GM10847 (cell line): Measurements from ENCODE around the gene CDK5R1.
A peak's percentile ranks its signal among the peaks of the same experiment; 100 is the strongest.

Source experiments
- POLR2A ChIP-seq: IDR thresholded peaks from 2 replicates; pipeline ENCODE4 v1.6.1; 2011; ENCODE audit not compliant: insufficient read length; ENCODE audit errors: extremely low read depth

Gene CDK5R1

DNA sequence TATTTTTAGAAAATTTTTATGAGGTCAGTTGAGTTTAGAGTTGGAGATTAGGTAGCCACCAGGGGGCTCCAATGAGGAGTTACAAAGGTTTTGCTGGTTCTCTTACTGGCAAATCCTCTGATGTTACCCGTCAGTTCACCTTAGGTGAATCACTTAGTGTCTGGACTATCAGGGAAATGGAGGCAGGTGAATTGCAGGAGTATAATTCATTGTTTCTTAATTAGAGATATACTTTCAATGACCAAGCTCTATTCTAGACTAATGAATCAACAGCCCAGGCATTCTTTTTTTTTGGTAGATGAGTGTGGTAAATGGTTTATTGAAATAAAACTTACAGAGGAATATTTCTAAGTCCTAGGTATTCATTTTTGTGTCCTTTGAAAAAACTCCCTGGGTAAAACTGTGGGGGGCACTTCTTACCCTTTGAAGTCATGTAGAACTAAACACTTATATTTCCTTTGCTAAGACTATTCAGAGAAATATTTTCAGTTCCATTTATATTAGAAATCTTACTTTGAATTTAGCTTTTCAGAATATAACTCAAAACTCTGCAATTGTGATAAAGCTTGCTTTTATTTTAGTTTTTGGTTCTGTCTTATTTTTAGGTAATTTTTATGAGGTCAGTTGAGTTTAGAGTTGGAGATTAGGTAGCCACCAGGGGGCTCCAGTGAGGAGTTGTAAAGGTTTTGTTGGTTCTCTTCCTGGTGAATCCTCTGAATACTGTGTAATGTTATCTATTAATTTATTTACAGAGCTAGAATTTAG, 24.8 kb upstream of the CDK5R1 start:
- no peak for TF ChIP-seq POLR2A

DNA sequence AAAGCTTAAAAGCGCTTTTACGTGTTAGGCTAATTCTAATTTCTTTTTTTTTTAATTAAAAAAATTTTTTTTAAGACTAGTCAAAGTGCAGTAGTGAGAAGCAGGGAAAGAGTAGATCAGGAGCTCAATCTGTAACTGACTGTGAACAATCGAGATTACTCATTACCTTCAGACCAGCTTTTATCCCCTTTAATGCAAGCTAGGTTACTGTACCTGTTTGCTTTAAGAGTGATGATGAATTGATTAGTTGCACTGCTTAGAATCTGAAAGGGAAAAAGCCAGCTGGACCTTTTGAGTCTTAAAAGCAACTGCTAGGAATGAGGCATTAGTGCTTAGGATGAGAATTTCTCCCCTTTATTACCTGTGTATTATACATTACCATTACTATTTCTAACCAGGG, 23.5 kb upstream of the CDK5R1 start:
- TF ChIP-seq POLR2A, result no peak

DNA sequence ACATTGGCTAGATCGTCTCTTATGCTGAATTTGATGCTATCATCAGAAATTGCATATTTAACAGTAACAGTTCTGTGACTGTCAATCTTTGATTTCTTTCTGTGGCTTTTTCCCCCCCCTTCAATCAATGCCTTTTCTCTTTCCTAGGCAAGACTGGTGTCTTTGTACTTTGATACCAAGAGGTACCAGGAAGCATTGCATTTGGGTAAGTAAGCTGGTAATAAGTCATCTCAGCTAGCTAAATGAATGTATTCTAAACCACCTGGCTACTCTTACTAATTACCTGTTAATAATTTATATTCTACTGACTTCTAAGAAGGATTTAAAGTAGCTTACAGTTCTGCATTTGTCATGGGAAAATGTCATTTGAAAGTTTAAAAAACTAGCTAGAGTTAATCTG, 22.4 kb upstream of the CDK5R1 start:
- TF ChIP-seq POLR2A, result no peak

DNA sequence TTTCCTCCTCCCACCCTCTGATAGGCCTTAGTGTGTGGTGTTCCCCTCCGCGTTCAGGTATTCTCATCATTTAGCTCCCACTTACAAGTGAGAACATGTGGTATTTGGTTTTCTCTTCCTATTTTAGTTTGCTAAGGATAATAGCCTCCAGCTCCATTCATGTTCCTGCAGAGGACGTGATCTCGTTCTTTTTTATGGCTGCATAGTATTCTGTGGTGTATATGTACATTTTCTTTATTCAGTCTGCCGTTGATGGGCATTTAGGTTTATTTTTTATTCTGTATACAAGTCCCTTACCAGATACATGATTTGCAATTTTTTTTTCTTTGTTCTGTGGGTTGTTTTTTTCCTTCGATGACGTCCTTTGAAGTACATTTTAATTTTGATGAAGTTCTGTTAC, 18.8 kb upstream of the CDK5R1 start:
- no peak for TF ChIP-seq POLR2A

DNA sequence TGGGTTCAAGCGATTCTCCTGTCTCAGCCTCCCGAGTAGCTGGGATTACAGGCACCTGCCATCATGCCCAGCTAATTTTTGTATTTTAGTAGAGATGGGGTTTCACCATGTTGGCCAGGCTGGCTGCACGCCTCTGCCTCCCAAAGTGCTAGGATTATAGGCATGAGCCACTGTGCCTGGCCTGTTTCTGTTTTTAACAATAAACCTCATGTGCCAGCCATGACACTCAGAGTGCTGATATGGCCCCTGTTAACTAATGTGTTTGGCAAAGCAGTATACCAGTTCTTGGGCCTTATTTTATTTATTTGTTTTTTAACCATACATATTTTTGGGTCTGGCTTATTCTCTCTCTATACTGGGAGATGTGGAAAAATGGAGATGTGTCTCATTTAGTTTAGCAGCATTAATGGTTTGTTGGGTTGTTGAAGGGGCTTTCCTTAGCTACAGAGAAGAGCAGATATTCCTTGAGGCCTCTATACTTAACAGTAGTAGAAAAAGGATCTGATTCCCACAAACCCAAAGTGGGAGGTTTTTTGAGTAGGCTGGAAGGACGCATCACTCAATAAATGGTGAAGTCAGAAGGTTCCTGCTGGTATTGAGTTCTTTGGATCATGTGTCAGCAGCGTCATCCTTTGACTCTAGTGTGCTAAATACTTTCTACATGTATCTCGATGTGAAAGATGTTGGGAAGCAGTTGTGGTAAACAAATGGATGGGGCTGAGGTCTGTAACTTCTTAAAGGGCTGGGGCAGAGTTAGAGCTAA, 16.2 kb upstream of the CDK5R1 start:
- no peak for TF ChIP-seq POLR2A

DNA sequence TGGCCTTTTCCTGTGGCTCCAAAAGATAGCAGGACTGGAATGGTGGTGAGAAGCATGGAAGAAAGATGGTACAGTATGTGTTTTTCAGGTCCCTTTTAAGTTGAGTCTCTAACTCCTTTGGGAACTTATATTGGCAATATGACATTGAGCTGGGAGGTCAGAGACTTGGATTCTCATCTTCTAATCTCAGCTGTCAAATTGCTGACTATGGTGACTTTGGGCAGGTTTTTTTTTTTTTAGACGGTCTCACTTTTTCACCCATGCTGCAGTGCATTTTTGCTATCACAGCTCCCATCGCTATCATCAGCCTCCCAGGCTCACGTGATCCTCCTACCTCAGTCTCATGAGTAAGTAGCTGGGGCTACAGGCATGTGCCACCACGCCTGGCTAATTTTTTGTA, 15.1 kb upstream of the CDK5R1 start:
- no peak for TF ChIP-seq POLR2A

DNA sequence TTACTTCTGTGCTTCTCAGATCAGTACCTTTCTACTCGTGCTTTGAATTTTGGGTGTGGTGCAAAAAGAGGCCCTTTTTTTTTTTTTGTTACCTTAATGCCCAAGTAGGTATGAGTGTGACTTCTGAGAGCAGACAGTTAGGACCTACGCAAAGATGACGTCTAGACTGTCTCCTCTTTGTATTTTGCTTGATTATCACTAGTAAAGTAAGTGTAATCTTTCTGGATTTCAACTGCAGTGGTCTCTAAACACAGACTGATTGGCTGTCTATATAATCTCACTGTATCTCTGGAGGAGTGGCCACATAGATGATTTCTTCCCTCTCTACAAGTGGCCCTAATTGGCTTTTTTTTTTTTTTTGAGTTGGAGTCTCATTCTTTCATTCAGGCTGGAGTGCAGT, 11.5 kb upstream of the CDK5R1 start:
- no peak for TF ChIP-seq POLR2A

DNA sequence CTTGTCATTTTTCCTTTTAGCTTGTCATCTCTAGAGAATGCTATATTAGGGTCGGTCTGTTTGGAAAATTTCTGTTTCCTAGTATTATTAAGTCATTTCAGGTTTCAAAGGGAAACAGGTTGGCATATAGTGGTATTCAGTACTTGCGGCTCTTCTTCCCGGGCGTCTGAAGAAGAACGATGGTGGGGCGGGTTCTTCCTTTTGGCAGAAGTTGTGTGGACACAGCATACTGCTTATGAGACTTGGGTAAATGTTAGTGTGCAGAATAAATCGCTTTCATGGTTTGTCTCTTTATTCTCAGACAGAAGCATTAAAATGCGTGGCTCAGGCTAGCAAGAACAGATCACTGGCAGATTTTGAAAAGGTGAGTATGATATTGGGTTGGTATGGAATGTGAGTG, 9.6 kb upstream of the CDK5R1 start:
- no peak for TF ChIP-seq POLR2A

DNA sequence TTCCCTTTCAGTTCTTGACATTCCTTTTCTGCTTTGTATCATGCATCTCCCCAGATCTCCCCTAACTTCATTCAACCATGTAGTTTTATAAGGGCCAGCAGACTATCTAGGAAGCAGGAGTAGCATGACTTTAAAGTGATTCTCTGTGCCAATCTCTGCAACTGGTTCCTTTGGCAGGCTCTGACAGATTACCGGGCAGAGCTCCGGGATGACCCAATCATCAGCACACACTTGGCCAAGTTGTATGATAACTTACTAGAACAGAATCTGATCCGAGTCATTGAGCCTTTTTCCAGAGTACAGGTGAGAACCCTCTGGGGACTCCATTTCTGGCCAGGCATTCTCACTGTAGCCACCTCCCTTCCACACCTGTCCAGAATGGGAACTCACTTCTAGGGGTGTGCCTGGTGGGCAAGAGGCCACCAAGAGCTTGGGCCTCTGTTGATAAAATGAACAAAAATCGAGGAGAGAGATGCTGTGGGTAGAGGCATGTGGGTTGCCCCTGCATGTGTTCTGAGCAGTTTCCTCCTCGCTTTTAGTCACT, 7.6 kb upstream of the CDK5R1 start:
- no peak for TF ChIP-seq POLR2A

DNA sequence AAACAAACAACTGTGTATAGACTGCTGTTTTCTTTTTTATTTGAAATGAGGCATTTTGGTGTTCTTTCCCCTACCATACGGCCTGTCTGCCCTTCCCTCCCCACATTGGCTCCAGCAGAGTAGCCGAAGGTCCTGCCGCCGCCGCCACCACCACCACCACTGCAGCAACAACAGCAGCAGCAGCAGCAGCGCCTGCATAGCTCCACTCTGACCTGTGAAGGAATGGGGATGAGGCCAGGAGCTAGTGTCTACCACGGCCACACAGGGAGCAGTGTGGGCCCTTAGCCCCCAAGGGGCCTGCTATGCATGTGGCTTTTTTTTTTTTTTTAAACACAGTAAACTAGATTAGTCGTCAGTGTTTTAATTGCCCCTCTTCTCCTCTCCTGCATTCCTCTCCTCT, 5.6 kb upstream of the CDK5R1 start:
- no peak for TF ChIP-seq POLR2A

DNA sequence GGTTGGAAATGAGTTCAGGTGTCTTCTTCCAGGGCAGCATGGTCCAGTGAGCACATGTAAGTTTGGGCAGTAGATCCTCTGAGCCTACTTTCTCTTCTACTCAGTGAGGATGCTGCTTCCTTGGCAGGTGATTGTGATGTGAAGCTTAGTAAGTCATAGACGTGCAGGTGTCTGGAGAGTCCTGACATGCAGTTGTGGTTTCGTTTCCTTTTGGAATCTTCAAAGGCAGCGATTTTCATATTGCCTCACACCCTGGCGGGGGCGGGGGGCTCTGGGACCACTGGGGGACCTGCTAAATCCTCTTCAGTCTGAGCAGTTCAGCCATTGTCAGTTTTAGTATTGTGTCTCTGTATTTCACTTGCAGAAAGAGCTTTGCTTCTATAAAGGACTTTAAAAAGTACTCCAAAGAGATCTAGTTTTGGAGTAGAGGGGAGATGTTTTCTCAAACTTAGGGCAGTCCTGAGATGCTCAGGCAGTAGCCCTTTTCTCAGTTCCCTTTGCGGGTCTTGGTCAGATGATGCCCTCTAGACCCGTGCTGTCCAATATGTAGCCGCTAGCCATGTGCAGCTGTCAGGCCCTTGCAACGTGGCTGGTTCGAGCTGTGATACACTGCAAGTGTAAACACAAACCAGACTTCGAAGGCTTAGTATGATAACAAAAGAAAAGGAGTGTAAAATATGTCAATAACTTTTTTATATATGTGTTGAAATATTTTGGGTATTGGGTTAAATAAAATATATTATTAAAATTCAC, 4.0 kb upstream of the CDK5R1 start:
- no peak for TF ChIP-seq POLR2A

DNA sequence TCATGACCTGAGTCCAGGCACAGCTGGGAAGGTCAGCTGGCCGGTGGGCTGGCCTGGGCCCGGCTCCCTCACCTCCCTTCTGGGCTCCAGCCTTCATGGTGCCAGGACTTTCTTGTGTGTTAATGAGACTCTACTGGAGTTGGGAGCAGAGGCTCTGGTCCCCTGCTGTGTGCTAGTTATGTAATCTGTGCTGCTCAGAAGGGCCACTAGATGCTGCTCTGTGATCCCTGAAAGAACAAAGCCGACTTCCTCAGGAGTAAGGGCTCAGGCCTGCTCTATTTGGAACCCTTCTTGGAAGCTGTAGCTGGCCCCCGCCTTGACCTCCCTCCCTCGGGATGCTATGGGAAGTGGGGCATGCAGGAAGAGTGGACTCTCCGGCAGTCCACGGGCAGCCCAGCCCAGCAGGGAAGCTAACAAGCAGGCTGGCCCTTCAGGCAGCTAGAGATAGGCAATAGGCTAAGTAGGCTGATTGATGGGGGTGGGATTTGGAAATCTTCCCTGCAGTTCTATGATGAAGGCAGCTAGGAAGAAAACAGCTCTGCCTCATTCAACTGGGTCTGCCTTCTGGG, 3.3 kb upstream of the CDK5R1 start:
- TF ChIP-seq POLR2A, result no peak

DNA sequence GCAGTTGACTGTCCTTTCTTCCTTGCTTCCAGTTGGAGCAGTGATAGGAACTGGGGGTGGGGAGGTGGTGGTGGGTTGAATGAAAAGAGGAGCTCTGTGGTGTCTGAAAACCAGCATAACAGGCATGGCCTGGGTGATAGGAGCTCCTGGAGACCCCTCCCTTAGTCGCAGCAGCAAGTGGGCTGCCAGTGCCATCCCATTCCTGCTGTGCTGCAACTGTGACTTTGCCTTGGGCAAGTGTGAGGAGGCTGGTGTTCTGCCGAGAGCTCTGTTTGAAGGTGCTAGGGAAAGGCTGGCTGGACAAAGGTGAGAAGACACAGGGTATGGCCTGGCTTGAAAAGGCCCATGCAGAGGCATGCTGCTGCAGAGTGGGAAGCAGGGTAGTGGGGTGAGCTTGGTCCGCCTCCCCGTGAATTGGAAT, 2.7 kb upstream of the CDK5R1 start:
- TF ChIP-seq POLR2A, result no peak

DNA sequence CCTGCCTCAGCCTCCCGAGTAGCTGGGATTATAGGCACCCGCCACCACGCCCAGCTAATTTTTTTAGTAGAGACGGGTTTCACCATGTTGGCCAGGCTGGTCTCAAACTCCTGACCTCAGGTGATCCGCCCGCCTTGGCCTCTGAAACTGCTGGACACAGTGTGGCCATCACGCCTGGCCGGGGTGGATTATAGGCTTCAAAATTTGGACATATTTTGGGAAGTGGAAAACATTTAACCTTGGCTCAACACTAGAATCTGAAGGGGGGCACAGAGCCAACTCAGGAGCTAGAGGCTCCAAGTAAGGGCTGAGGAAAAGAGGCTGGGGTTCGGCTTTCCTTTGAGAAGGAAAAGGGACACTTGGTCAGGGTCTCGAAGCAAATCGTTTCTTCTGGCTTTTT, 2.2 kb upstream of the CDK5R1 start:
- TF ChIP-seq POLR2A, result no peak

DNA sequence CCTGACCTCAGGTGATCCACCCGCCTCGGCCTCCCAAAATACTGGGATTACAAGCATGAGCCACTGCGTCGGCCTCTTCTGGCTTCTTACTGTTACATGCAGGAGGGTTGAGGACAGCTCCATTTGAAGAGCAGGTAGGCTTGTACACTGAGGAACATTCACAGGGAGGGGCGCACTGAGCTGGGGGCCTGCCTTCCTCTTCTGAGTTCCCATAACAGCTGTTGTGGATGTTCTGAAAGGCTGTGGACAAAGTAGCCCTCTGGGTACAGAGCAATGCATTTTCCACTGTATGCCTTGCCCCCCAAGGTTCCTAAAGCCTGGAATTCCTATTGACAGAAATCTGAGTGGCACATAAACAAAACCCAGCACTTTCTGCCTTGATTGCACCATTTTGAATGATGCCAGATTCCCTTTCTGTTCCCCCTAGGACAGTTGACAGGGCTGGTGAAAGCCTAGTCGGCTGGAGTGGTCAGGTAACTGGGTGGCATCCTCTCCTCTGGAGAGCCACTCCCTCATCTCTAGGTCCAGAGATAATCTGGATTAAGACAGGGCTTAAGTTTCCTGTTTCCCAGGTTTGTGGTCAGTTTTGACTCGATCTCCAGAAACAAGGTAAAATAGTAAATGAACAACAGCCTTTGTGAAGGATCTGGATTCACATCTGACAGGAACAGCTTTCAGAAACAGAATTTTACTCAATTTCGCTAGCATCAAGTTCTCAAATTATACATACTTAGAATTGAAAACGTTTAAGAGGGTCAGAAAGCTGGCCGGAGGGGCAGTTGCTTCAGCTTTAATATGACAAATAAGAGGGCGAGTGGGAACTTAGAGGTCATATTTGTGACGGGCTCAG, 1.3 kb upstream of the CDK5R1 start:
- TF ChIP-seq POLR2A, result no peak

DNA sequence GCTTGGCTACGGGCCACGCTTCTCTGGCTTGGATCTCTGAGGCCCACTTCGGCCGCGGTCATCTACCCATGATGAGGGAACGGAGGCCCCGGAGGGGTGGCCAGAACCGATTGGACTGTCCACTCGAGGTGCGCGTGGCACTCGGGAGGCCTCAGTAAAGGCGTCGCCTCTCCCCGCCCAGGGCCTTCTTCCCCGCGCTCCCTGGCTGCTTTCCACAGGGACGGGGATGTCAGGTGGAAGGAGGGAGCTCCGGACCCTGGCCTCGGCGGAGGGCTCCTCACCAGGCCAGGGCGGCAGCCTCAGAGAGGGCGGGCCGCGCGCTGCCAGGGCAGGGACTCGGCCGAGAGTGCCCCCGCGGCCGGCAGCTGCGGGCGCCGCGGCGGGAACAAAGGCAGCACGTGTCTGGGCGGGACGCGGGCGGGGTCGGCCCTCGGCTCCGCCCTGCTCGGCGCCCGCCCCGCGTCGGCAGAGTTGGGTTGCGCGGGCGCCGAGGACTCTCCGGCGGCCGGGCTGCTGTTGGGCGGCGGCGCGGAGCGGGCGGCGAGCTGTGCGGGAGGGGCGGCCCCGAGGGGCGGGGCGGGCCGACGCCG, 587 bp upstream of the CDK5R1 start:
- TF ChIP-seq POLR2A, result peak; percentile 22
